CD14-positive monocyte (primary cell): Measurements from ENCODE around the gene ENTREP1. TPM values are rescaled to one million over a fixed set of nuclear protein-coding genes. Genes with fewer than 3 reads are reported as not detected.

Experiments
- DNase-seq, 3 donors: peaks; one replicate each; pipeline ENCODE4 v3.0.0-alpha.2; 2011 to 2022
- H2AFZ ChIP-seq: 2 replicates; pipeline ENCODE4 v1.6.0; 2012; ENCODE audit warnings: mild to moderate bottlenecking, low read depth, low read length, inconsistent platforms; ENCODE audit not compliant: insufficient read depth, poor library complexity, severe bottlenecking
- H3K27ac ChIP-seq, 2 donors: 1 replicate in 1 of 2; 2 replicates in 1 of 2; pipeline ENCODE4 v1.5.1; 2012 to 2013; ENCODE audit warnings: low read length in 2 of 2, control low read depth in 1 of 2, inconsistent platforms in 1 of 2, low read depth in 1 of 2, mild to moderate bottlenecking in 1 of 2
- H3K27me3 ChIP-seq, 2 donors: one replicate each; pipeline versions ENCODE4 v1.6.0 to v1.6.1; 2011 to 2013; ENCODE audit warnings: low read length in 2 of 2; ENCODE audit not compliant: control insufficient read depth in 2 of 2, insufficient read depth in 2 of 2
- H3K36me3 ChIP-seq, 2 donors: replicated peaks in 1 of 2; 1 replicate in 1 of 2; 2 replicates in 1 of 2; pipeline versions ENCODE4 v1.5.1 to v1.6.1; 2012 to 2013; ENCODE audit warnings: low read length in 2 of 2, control low read depth in 1 of 2, inconsistent platforms in 1 of 2, mild to moderate bottlenecking in 1 of 2; ENCODE audit not compliant: insufficient read depth in 2 of 2, control insufficient read depth in 1 of 2
- H3K4me1 ChIP-seq, 2 donors: 1 replicate in 1 of 2; 2 replicates in 1 of 2; pipeline versions ENCODE4 v1.5.1 to v1.6.1; 2012 to 2013; ENCODE audit warnings: low read length in 2 of 2, control low read depth in 1 of 2, inconsistent platforms in 1 of 2, mild to moderate bottlenecking in 1 of 2, moderate library complexity in 1 of 2; ENCODE audit not compliant: insufficient read depth in 2 of 2, control insufficient read depth in 1 of 2
- H3K4me2 ChIP-seq: replicated peaks from 2 replicates; pipeline ENCODE3; 2012; ENCODE audit warnings: low read length, moderate library complexity, mild to moderate bottlenecking; ENCODE audit not compliant: poor library complexity, severe bottlenecking; ENCODE audit errors: extremely low read depth
- H3K4me3 ChIP-seq, 3 experiments: fragments of 200-600 bp in 1 of 3; sonication (generic) in 1 of 3; replicated peaks in 1 of 3; 1 replicate in 2 of 3; 2 replicates in 1 of 3; pipeline ENCODE4 v1.5.1; 2011 to 2013; ENCODE audit warnings: low read length in 3 of 3, mild to moderate bottlenecking in 3 of 3, control low read depth in 2 of 3, low read depth in 2 of 3, inconsistent platforms in 1 of 3, moderate library complexity in 1 of 3
- H3K79me2 ChIP-seq: 2 replicates; pipeline ENCODE4 v1.6.0; 2012; ENCODE audit warnings: mild to moderate bottlenecking, control low read depth, inconsistent platforms, low read length, moderate library complexity; ENCODE audit not compliant: insufficient read depth
- H3K9ac ChIP-seq: 2 replicates; pipeline ENCODE4 v1.6.0; 2017; ENCODE audit warnings: low read length, mild to moderate bottlenecking; ENCODE audit not compliant: insufficient read depth, poor library complexity, severe bottlenecking
- H3K9me3 ChIP-seq, 2 donors: replicated peaks in 1 of 2; 1 replicate in 1 of 2; 2 replicates in 1 of 2; pipeline versions ENCODE4 v1.5.1 to v1.6.1; 2012 to 2013; ENCODE audit warnings: low read length in 2 of 2, control low read depth in 1 of 2; ENCODE audit not compliant: control insufficient read depth in 1 of 2, insufficient read depth in 1 of 2
- H4K20me1 ChIP-seq: 2 replicates; pipeline ENCODE4 v1.6.0; 2012; ENCODE audit warnings: mild to moderate bottlenecking, low read length, control low read depth, moderate library complexity; ENCODE audit not compliant: insufficient read depth
- H3K27ac Mint-ChIP-seq, 7 donors: one replicate each; pipeline ENCODE4 v1.8.0; 2020; ENCODE audit warnings: mild to moderate bottlenecking in 7 of 7, mixed read lengths in 7 of 7, moderate library complexity in 6 of 7, inconsistent platforms in 2 of 7
- H3K27me3 Mint-ChIP-seq, 3 donors: one replicate each; pipeline ENCODE4 v1.8.0; 2021 to 2022; ENCODE audit warnings: low read depth in 3 of 3, mild to moderate bottlenecking in 3 of 3, mixed read lengths in 3 of 3, moderate library complexity in 3 of 3, inconsistent platforms in 1 of 3
- H3K36me3 Mint-ChIP-seq, 2 donors: one replicate each; pipeline ENCODE4 v1.8.0; 2020; ENCODE audit warnings: mixed read lengths in 2 of 2, inconsistent platforms in 1 of 2, mild to moderate bottlenecking in 1 of 2
- H3K4me1 Mint-ChIP-seq: one replicate; pipeline ENCODE4 v1.8.0; 2020; ENCODE audit warnings: mild to moderate bottlenecking, mixed read lengths
- H3K4me3 Mint-ChIP-seq, 2 donors: one replicate each; pipeline ENCODE4 v1.8.0; 2020; ENCODE audit warnings: mild to moderate bottlenecking in 2 of 2, mixed read lengths in 2 of 2, moderate library complexity in 1 of 2
- H3K9me3 Mint-ChIP-seq, 7 donors: one replicate each; pipeline ENCODE4 v1.8.0; 2020 to 2022; ENCODE audit warnings: mixed read lengths in 7 of 7, mild to moderate bottlenecking in 6 of 7, moderate library complexity in 6 of 7, inconsistent platforms in 2 of 7
- CTCF ChIP-seq: fragments of 200-600 bp; IDR thresholded peaks from one replicate; pipeline ENCODE4 v1.8.0; 2022; ENCODE audit warnings: antibody characterized with exemption, mild to moderate bottlenecking
- WGBS: methylation state at CpG from one replicate; pipeline ENCODE4 v1.1.5; 2013; ENCODE audit warnings: missing lambda C conversion rate; ENCODE audit not compliant: insufficient coverage; 5-methylcytosine and 5-hydroxymethylcytosine counted together
- intact Hi-C, 2 donors: fragments of 100-400 bp; cut with micrococcal nuclease; formaldehyde crosslinking; loops; one replicate each; pipeline versions ENCODE4 v1.15.0 to v1.15.1; 2023
- polyA plus RNA-seq, 3 donors: library from polyadenylated mRNA; depleted of rRNA in 1 of 3; unstranded in 2 of 3; stranded (reverse) in 1 of 3; fragments of 300-500 nt in 2 of 3; fragments of >200 nt in 1 of 3; fragmentation: Illumina TruSeq in 2 of 3; gene quantifications; 1 replicate in 2 of 3; 2 replicates in 1 of 3; pipeline ENCODE4 v1.2.3, GENCODE V29; 2012 to 2021

The ENTREP1 gene
- polyA plus RNA-seq, 3 donors = not detected

GRCh38 chr9:69380301-69380700, 55.3 kb downstream of the ENTREP1 start:
- Mint-ChIP-seq H3K27ac (peak overlapping the region in 1 of 7 donors; percentile 31), H3K4me3 (no peak overlapping the region), H3K4me1 (no peaks in the 10 kb centered on the region), H3K9me3 (no peaks in the 10 kb centered on the region), H3K27me3 (peaks cover 0 to 3% (median 2%) of the 10 kb centered on the region in 3 donors), H3K36me3 (no peaks in the 10 kb centered on the region)
- H3K27ac ChIP-seq = no peak overlapping the region
- H3K27me3 ChIP-seq = no peaks in the 10 kb centered on the region
- intact Hi-C loops = no loop called here
- no peaks in the 10 kb centered on the region for H3K79me2 ChIP-seq
- 76% methylated on average over 2 of the region's 6 CpGs for WGBS
- H3K4me3 ChIP-seq = no peak overlapping the region
- H3K9me3 ChIP-seq = no peaks in the 10 kb centered on the region
- no peaks in the 10 kb centered on the region for H3K36me3 ChIP-seq
- no peak overlapping the region for H3K4me2 ChIP-seq
- no peaks in the 10 kb centered on the region for H3K4me1 ChIP-seq
- TF ChIP-seq CTCF = no peak
- DNase-seq = no peak
- H2AFZ ChIP-seq = no peak overlapping the region
- no peak overlapping the region for H3K9ac ChIP-seq
- H4K20me1 ChIP-seq = no peaks in the 10 kb centered on the region

GRCh38 chr9:69380811-69381210, 55.8 kb downstream of the ENTREP1 start:
- Histone ChIP-seq H3K9ac (no peak overlapping the region), H3K27ac (no peak overlapping the region), H2AFZ (no peak overlapping the region), H3K36me3 (no peaks in the 10 kb centered on the region), H3K4me3 (no peak overlapping the region), H3K27me3 (no peaks in the 10 kb centered on the region), H3K9me3 (no peaks in the 10 kb centered on the region), H3K79me2 (no peaks in the 10 kb centered on the region), H3K4me2 (no peak overlapping the region), H4K20me1 (no peaks in the 10 kb centered on the region), H3K4me1 (no peaks in the 10 kb centered on the region)
- H3K9me3 Mint-ChIP-seq = no peaks in the 10 kb centered on the region
- TF ChIP-seq CTCF = no peak
- intact Hi-C loops = no loop called here
- no peak overlapping the region for H3K27ac Mint-ChIP-seq
- no peak overlapping the region for H3K4me3 Mint-ChIP-seq
- peaks cover 0 to 3% (median 2%) of the 10 kb centered on the region in 3 donors for H3K27me3 Mint-ChIP-seq
- WGBS = no CpG with 5 or more reads among the region's 3 CpGs
- DNase-seq = no peak
- no peaks in the 10 kb centered on the region for H3K36me3 Mint-ChIP-seq
- no peaks in the 10 kb centered on the region for H3K4me1 Mint-ChIP-seq
